Neural crest cell (in vitro differentiated cells): ENCODE results near the gene ZBTB40. TPM values are rescaled to one million over a fixed set of nuclear protein-coding genes. Genes with fewer than 3 reads are reported as not detected.
A peak's percentile ranks its signal among the peaks of the same experiment; 100 is the strongest.

Experiments
- DNase-seq: peaks from one replicate; pipeline ENCODE4 v3.0.0; 2021; ENCODE audit warnings: low read depth, mixed read lengths, low spot score
- H3K27ac Mint-ChIP-seq: one replicate; pipeline ENCODE4 v1.8.0; 2021; ENCODE audit warnings: mild to moderate bottlenecking, mixed read lengths; ENCODE audit not compliant: unreplicated experiment
- H3K27me3 Mint-ChIP-seq: 2 replicates; pipeline ENCODE4 v1.8.0; 2021; ENCODE audit warnings: low read depth, mild to moderate bottlenecking, mixed read lengths
- H3K36me3 Mint-ChIP-seq: 2 replicates; pipeline ENCODE4 v1.8.0; 2021; ENCODE audit warnings: low read depth, mild to moderate bottlenecking, mixed read lengths
- H3K4me1 Mint-ChIP-seq: 2 replicates; pipeline ENCODE4 v1.8.0; 2021; ENCODE audit warnings: mixed read lengths
- H3K4me3 Mint-ChIP-seq: one replicate; pipeline ENCODE4 v1.8.0; 2021; ENCODE audit warnings: mild to moderate bottlenecking, mixed read lengths
- H3K9me3 Mint-ChIP-seq: 2 replicates; pipeline ENCODE4 v1.8.0; 2021; ENCODE audit warnings: mixed read lengths
- CTCF ChIP-seq: fragments of 200-600 bp; sonication (generic); conservative IDR thresholded peaks from 2 replicates; pipeline ENCODE4 v1.5.0; 2021; ENCODE audit warnings: antibody characterized with exemption, mild to moderate bottlenecking
- total RNA-seq: library from RNA; stranded (reverse); gene quantifications from 2 replicates; pipeline ENCODE4 v1.2.1, GENCODE V29; 2021

Gene ZBTB40
- total RNA-seq, 1 donor from 2014 or later, result 31.8 TPM

- DNase-seq, result no peak
- H3K36me3 Mint-ChIP-seq, result no peaks in the 10 kb centered on the region
- no peak for TF ChIP-seq CTCF
- H3K9me3 Mint-ChIP-seq, result no peaks in the 10 kb centered on the region
- no peak overlapping the region for H3K27ac Mint-ChIP-seq
- H3K4me1 Mint-ChIP-seq, result no peaks in the 10 kb centered on the region
- H3K27me3 Mint-ChIP-seq, result no peaks in the 10 kb centered on the region
- H3K4me3 Mint-ChIP-seq, result no peak overlapping the region
These were observed 83.7 kb downstream of the ZBTB40 start for GRCh38 chr1:22535399-22535798.

GRCh38 chr1:22536506-22536905, 84.9 kb downstream of the ZBTB40 start:
- no peaks in the 10 kb centered on the region for H3K4me1 Mint-ChIP-seq
- H3K27me3 Mint-ChIP-seq, result no peaks in the 10 kb centered on the region
- no peak for TF ChIP-seq CTCF
- DNase-seq, result no peak
- no peaks in the 10 kb centered on the region for H3K36me3 Mint-ChIP-seq
- peak overlapping the region; percentile 35 for H3K27ac Mint-ChIP-seq
- no peaks in the 10 kb centered on the region for H3K9me3 Mint-ChIP-seq
- H3K4me3 Mint-ChIP-seq, result no peak overlapping the region

- Mint-ChIP-seq H3K27me3 (no peaks in the 10 kb centered on the region), H3K4me1 (no peaks in the 10 kb centered on the region), H3K4me3 (no peak overlapping the region), H3K27ac (peak overlapping the region; percentile 35), H3K36me3 (no peaks in the 10 kb centered on the region), H3K9me3 (no peaks in the 10 kb centered on the region)
- no peak for TF ChIP-seq CTCF
- DNase-seq, result no peak
These were observed 85.9 kb downstream of the ZBTB40 start for GRCh38 chr1:22537441-22538139.

- no peaks in the 10 kb centered on the region for H3K9me3 Mint-ChIP-seq
- H3K27me3 Mint-ChIP-seq, result peaks cover 2% of the 10 kb centered on the region
- no peak overlapping the region for H3K27ac Mint-ChIP-seq
- no peak for DNase-seq
- no peak for TF ChIP-seq CTCF
- H3K4me3 Mint-ChIP-seq, result peak overlapping the region; percentile 32
- H3K36me3 Mint-ChIP-seq, result no peaks in the 10 kb centered on the region
- H3K4me1 Mint-ChIP-seq, result no peaks in the 10 kb centered on the region
These were observed 88.0 kb downstream of the ZBTB40 start for GRCh38 chr1:22539510-22540118.

GRCh38 chr1:22540337-22540736, 88.7 kb downstream of the ZBTB40 start:
- TF ChIP-seq CTCF, result no peak
- Mint-ChIP-seq H3K27me3 (peaks cover 5% of the 10 kb centered on the region), H3K4me3 (no peak overlapping the region), H3K4me1 (no peaks in the 10 kb centered on the region), H3K9me3 (no peaks in the 10 kb centered on the region), H3K27ac (peak overlapping the region; percentile 92), H3K36me3 (no peaks in the 10 kb centered on the region)
- DNase-seq, result no peak
